ENCODE measurements around the gene ADCYAP1R1. TPM values are rescaled to one million over a fixed set of nuclear protein-coding genes. Genes with fewer than 3 reads are reported as not detected.

The ADCYAP1R1 gene
- total and polyA plus RNA-seq, 2 donors (not counting 1 experiment from before 2014, with no cell fraction given) = not detected

DNA sequence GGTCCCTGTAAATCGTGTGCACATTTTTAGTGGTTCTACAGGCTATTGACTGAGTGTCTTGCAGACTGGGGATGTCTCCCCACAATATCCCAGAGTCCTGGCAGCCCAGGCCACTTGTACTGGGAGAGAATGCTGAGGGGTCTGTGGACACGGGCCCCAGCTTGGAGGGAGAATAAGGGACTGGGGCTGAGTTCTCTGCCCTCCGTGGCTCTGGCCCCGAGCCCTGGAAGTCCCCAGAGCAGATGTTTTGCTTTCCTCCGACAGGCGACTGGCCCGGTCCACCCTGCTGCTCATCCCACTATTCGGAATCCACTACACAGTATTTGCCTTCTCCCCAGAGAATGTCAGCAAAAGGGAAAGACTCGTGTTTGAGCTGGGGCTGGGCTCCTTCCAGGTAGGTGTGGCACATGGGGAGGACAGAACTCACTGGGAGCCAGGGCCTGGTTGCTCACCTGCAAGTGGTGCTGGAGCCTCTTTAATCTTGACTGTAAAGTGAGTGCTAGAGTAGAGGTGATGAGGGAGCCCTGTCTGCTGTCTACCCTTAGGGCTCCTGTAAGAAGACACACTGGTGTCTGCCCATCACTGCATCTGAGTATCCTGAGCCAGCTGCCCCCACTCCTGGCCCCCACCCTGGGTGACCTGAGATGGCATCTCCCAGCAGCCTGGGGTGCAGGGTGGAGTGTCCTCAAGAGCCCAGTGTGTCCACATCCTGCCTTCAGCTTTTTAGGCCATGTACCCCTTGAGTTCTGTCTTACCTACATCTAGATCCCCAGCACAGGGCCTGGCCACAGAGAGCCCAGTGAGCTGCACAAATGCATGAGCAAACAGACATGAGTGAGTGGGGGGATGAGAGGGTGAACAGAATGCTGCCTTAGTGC lies 51.1 kb downstream of the ADCYAP1R1 start:
- H3K4me1 Mint-ChIP-seq = no peaks in the 10 kb centered on the region
- no peak overlapping the region for H3K9ac ChIP-seq (ENCODE audit: low read length)
- H3K4me1 ChIP-seq (ENCODE audit: control insufficient read depth in 2 of 2, insufficient read depth in 2 of 2, low read length in 2 of 2) = no peaks in the 10 kb centered on the region
- H3K4me2 ChIP-seq (replicated peaks; ENCODE audit: low read depth, low read length, poor library complexity, severe bottlenecking) = no peak overlapping the region
- H3K9me3 ChIP-seq (ENCODE audit: control extremely low read depth in 1 of 3, control insufficient read depth in 2 of 3, insufficient read depth in 1 of 3, low read length in 2 of 3) = peaks cover 0 to 12% (median 0%) of the 10 kb centered on the region in 3 donors
- H3K27me3 Mint-ChIP-seq = no peaks in the 10 kb centered on the region
- 78% methylated on average over 8 of the region's 9 CpGs for WGBS (ENCODE audit: insufficient coverage)
- ChIA-PET CTCF (interaction anchor here (1.3 kb wide), 1 partner anchor 28 kb away, joined by 3 read pairs; no protein-coding TSS in a partner anchor), POLR2A (no interaction called here)
- H3K27ac Mint-ChIP-seq = no peak overlapping the region
- H3K4me3 ChIP-seq (ENCODE audit: control extremely low read depth in 1 of 5, extremely low read depth in 1 of 5, insufficient read depth in 1 of 5, low read depth in 2 of 5, low read length in 4 of 5) = no peak overlapping the region
- no peaks in the 10 kb centered on the region for H3K9me3 Mint-ChIP-seq (ENCODE audit: insufficient read depth)
- TF ChIP-seq CTCF (IDR thresholded peaks at IDR 0.05) (no peak), EZH2 (IDR thresholded peaks at IDR 0.05; ENCODE audit: borderline replicate concordance, insufficient read depth, low read depth, low read length, poor library complexity, severe bottlenecking) (no peak)
- no peaks in the 10 kb centered on the region for H3K79me2 ChIP-seq (ENCODE audit: control insufficient read depth, insufficient read depth, low read length)
- no peak overlapping the region for H3K4me3 Mint-ChIP-seq
- H3K36me3 ChIP-seq (replicated peaks in 1 of 2; ENCODE audit: control extremely low read depth in 1 of 2, control insufficient read depth in 1 of 2, extremely low read depth in 1 of 2, insufficient read depth in 2 of 2, low read length in 1 of 2) = no peaks in the 10 kb centered on the region
- H3K27me3 ChIP-seq (replicated peaks in 1 of 4; ENCODE audit: control extremely low read depth in 1 of 4, control insufficient read depth in 3 of 4, insufficient read depth in 4 of 4, low read length in 3 of 4) = no peaks in the 10 kb centered on the region
- intact Hi-C loops (cut with micrococcal nuclease) = no loop called here
- H4K20me1 ChIP-seq (ENCODE audit: control insufficient read depth, insufficient read depth, low read length, poor library complexity, severe bottlenecking) = no peaks in the 10 kb centered on the region
- H3K27ac ChIP-seq (ENCODE audit: low read length in 2 of 2) = no peak overlapping the region
- ATAC-seq (ENCODE audit: low read depth) = no peak
- DNase-seq = no peak
- H2AFZ ChIP-seq (ENCODE audit: insufficient read depth, low read depth, low read length, poor library complexity, severe bottlenecking) = no peak overlapping the region
